HepG2 (cell line): Measurements from ENCODE around the gene SOCS7. TPM values are rescaled to one million over a fixed set of nuclear protein-coding genes. Genes with fewer than 3 reads are reported as not detected.

Source experiments
- ARID2 ChIP-seq: sonication (generic); formaldehyde crosslinking; IDR thresholded peaks from 2 replicates; pipeline ENCODE4 v1.8.1; 2022; ENCODE audit warnings: mild to moderate bottlenecking, missing genetic modification reagents, borderline replicate concordance
- ATAD3A ChIP-seq: sonication (generic); formaldehyde crosslinking; IDR thresholded peaks from 2 replicates; pipeline ENCODE4 v1.4.0; 2020; ENCODE audit warnings: missing genetic modification reagents
- ATF7-NPFF ChIP-seq: sonication (generic); formaldehyde crosslinking; IDR thresholded peaks from 2 replicates; pipeline ENCODE4 v1.8.1; 2023; ENCODE audit warnings: mild to moderate bottlenecking, low read depth, missing genetic modification reagents, moderate library complexity
- BATF2 ChIP-seq: sonication (generic); formaldehyde crosslinking; IDR thresholded peaks from 2 replicates; pipeline ENCODE4 v1.8.0; 2022; ENCODE audit warnings: mild to moderate bottlenecking, missing genetic modification reagents, moderate library complexity
- EZH2 ChIP-seq: conservative IDR thresholded peaks from 2 replicates; pipeline ENCODE4 v1.6.1; 2012; ENCODE audit warnings: mild to moderate bottlenecking, low read depth, low read length, moderate library complexity
- MIER3 ChIP-seq: IDR thresholded peaks from 2 replicates; pipeline ENCODE4 v1.6.1; 2016; ENCODE audit warnings: missing compliant biosample characterization, borderline replicate concordance
- RAD51 ChIP-seq: fragments of 450-650 bp; IDR thresholded peaks from 2 replicates; pipeline ENCODE4 v1.6.1; 2016; ENCODE audit warnings: borderline replicate concordance
- SALL1 ChIP-seq: sonication (generic); formaldehyde crosslinking; IDR thresholded peaks from 2 replicates; pipeline ENCODE4 v1.8.0; 2022; ENCODE audit warnings: mild to moderate bottlenecking, missing genetic modification reagents
- SCMH1 ChIP-seq: sonication (generic); formaldehyde crosslinking; IDR thresholded peaks from 2 replicates; pipeline ENCODE4 v1.9.0; 2021; ENCODE audit warnings: missing genetic modification reagents, mild to moderate bottlenecking, borderline replicate concordance
- SMYD3 ChIP-seq: sonication (generic); formaldehyde crosslinking; IDR thresholded peaks from 2 replicates; pipeline ENCODE4 v1.8.1; 2023; ENCODE audit warnings: mild to moderate bottlenecking, missing genetic modification reagents
- THAP7 ChIP-seq: sonication (generic); formaldehyde crosslinking; IDR thresholded peaks from 2 replicates; pipeline ENCODE4 v1.8.1; 2023; ENCODE audit warnings: mild to moderate bottlenecking, missing genetic modification reagents
- TOPORS ChIP-seq: sonication (generic); formaldehyde crosslinking; IDR thresholded peaks from 2 replicates; pipeline ENCODE4 v1.8.0; 2023; ENCODE audit warnings: mild to moderate bottlenecking, missing genetic modification reagents
- U2AF2 ChIP-seq: fragments of 200-400 bp; formaldehyde crosslinking; IDR thresholded peaks from 2 replicates; pipeline ENCODE4 v1.6.1; 2017; ENCODE audit warnings: low read depth, mild to moderate bottlenecking, low read length
- ZBTB3 ChIP-seq: sonication (generic); formaldehyde crosslinking; IDR thresholded peaks from 2 replicates; pipeline ENCODE4 v1.4.0; 2020; ENCODE audit warnings: low read depth, mild to moderate bottlenecking, moderate library complexity, missing genetic modification reagents, borderline replicate concordance
- ZBTB4 ChIP-seq: sonication (generic); formaldehyde crosslinking; IDR thresholded peaks from 2 replicates; pipeline ENCODE4 v1.4.0; 2020; ENCODE audit warnings: missing genetic modification reagents, mild to moderate bottlenecking, borderline replicate concordance
- ZC3H13 ChIP-seq: sonication (generic); formaldehyde crosslinking; IDR thresholded peaks from 2 replicates; pipeline ENCODE4 v1.8.1; 2023; ENCODE audit warnings: mild to moderate bottlenecking, missing genetic modification reagents, moderate library complexity
- ZFP36L1 ChIP-seq: sonication (generic); formaldehyde crosslinking; IDR thresholded peaks from 2 replicates; pipeline ENCODE4 v1.8.0; 2022; ENCODE audit warnings: mild to moderate bottlenecking, missing genetic modification reagents, moderate library complexity
- ZNF12 ChIP-seq: sonication (generic); formaldehyde crosslinking; IDR thresholded peaks from 2 replicates; pipeline ENCODE4 v1.5.0; 2020; ENCODE audit warnings: missing genetic modification reagents
- ZNF484 ChIP-seq: sonication (generic); formaldehyde crosslinking; IDR thresholded peaks from 2 replicates; pipeline ENCODE4 v1.5.1; 2020; ENCODE audit warnings: mild to moderate bottlenecking, low read depth, missing genetic modification reagents, borderline replicate concordance
- ZNF503 ChIP-seq: sonication (generic); formaldehyde crosslinking; IDR thresholded peaks from 2 replicates; pipeline ENCODE4 v1.4.0; 2020; ENCODE audit warnings: missing genetic modification reagents
- ZNF552 ChIP-seq: sonication (generic); formaldehyde crosslinking; IDR thresholded peaks from 2 replicates; pipeline ENCODE4 v1.9.0; 2022; ENCODE audit warnings: missing genetic modification reagents, mild to moderate bottlenecking, borderline replicate concordance
- ZNF7 ChIP-seq: IDR thresholded peaks from 2 replicates; pipeline ENCODE4 v1.6.1; 2016; ENCODE audit warnings: missing biosample characterization, missing genetic modification reagents
- ZNF883 ChIP-seq: sonication (generic); formaldehyde crosslinking; IDR thresholded peaks from 2 replicates; pipeline ENCODE4 v1.5.1; 2020; ENCODE audit warnings: mild to moderate bottlenecking, missing genetic modification reagents; ENCODE audit errors: not compliant biosample characterization
- ZSCAN12 ChIP-seq: sonication (generic); formaldehyde crosslinking; IDR thresholded peaks from 2 replicates; pipeline ENCODE4 v1.9.0; 2021; ENCODE audit warnings: mild to moderate bottlenecking, missing genetic modification reagents
- polyA plus RNA-seq, 8 experiments: library from polyadenylated mRNA; depleted of rRNA in 3 of 8; stranded (reverse) in 7 of 8; unstranded in 1 of 8; fragments of >200 nt; fragmentation: Illumina TruSeq in 4 of 8; extraction: Trizol in 4 of 8; gene quantifications; 2 replicates each; pipeline versions ENCODE4 v1.2.1 to v1.2.3, GENCODE V29; 2011 to 2016; ENCODE audit warnings: low read depth in 4 of 8, missing spikeins in 1 of 8, mixed read lengths in 1 of 8; ENCODE audit not compliant: insufficient read depth in 1 of 8
- total RNA-seq, 5 experiments: library from RNA; depleted of rRNA; stranded (reverse); fragments of >200 nt; fragmentation: Illumina TruSeq; extraction: Trizol; gene quantifications; 2 replicates each; pipeline ENCODE4 v1.2.3, GENCODE V29; 2016; ENCODE audit warnings: low read depth in 1 of 5

The SOCS7 gene
- total and polyA plus RNA-seq, 2 of the 13 experiments (the other 11 are each of a cell fraction or from before 2014, with no cell fraction given) = 19.2 to 24.2 TPM

- TF ChIP-seq SMYD3 (CRISPR knock-in tag) (no peak), BATF2 (CRISPR knock-in tag) (no peak), U2AF2 (no peak), ZC3H13 (CRISPR knock-in tag) (peak; percentile 75; the same call in 1 of the 2 replicates), SALL1 (CRISPR knock-in tag) (peak; percentile 88), ARID2 (CRISPR knock-in tag) (no peak), ZNF503 (CRISPR knock-in tag) (no peak; the same call in none of the 2 replicates), ZNF883 (peak; percentile 45), ZNF484 (CRISPR knock-in tag) (no peak), ZBTB3 (no peak; the same call in 1 of the 2 replicates), ZFP36L1 (no peak), ZBTB4 (CRISPR knock-in tag) (no peak), SCMH1 (CRISPR knock-in tag) (no peak), TOPORS (no peak), ATF7-NPFF (CRISPR knock-in tag) (no peak), ZSCAN12 (no peak), EZH2 (no peak), ZNF7 (no peak), ZNF12 (CRISPR knock-in tag) (peak; percentile 71; the same call in 1 of the 2 replicates), ZNF552 (CRISPR knock-in tag) (no peak), RAD51 (no peak), THAP7 (CRISPR knock-in tag) (peak; percentile 46; the same call in 1 of the 2 replicates), ATAD3A (no peak), MIER3 (CRISPR knock-in tag) (0 out of 2 replicates have a peak, but pooled peaks have one; percentile 76)
These were observed at the start of gene SOCS7 (continued) for GRCh38 chr17:38351412-38352222.
